HepG2 (cell line): ENCODE measurements around the gene TEAD1. TPM values are rescaled to one million over a fixed set of nuclear protein-coding genes. Genes with fewer than 3 reads are reported as not detected.

Experiments
- CEBPG ChIP-seq: IDR thresholded peaks from 2 replicates; pipeline ENCODE4 v1.6.1; 2016
- DPF2 ChIP-seq: sonication (generic); formaldehyde crosslinking; IDR thresholded peaks from 2 replicates; pipeline ENCODE4 v1.4.0; 2020; ENCODE audit warnings: mild to moderate bottlenecking, low read depth, missing genetic modification reagents, borderline replicate concordance
- FOXO1 ChIP-seq: sonication (generic); formaldehyde crosslinking; IDR thresholded peaks from 2 replicates; pipeline ENCODE4 v1.4.0; 2020; ENCODE audit warnings: missing genetic modification reagents
- HOXA3 ChIP-seq: sonication (generic); formaldehyde crosslinking; IDR thresholded peaks from 2 replicates; pipeline ENCODE4 v1.5.0; 2020; ENCODE audit warnings: missing genetic modification reagents
- MYNN ChIP-seq: sonication (generic); formaldehyde crosslinking; IDR thresholded peaks from 2 replicates; pipeline ENCODE4 v1.4.0; 2020; ENCODE audit warnings: mild to moderate bottlenecking, low read depth, missing genetic modification reagents
- NCOA1 ChIP-seq: sonication (generic); formaldehyde crosslinking; IDR thresholded peaks from 2 replicates; pipeline ENCODE4 v1.9.0; 2021; ENCODE audit warnings: missing genetic modification reagents
- NR2C2 ChIP-seq: sonication (generic); formaldehyde crosslinking; IDR thresholded peaks from 2 replicates; pipeline ENCODE4 v1.4.0; 2020; ENCODE audit warnings: missing genetic modification reagents, mild to moderate bottlenecking, moderate library complexity, borderline replicate concordance
- PITX1 ChIP-seq: sonication (generic); formaldehyde crosslinking; IDR thresholded peaks from 2 replicates; pipeline ENCODE4 v1.5.1; 2020; ENCODE audit warnings: mild to moderate bottlenecking, missing genetic modification reagents
- ZFX ChIP-seq: sonication (generic); formaldehyde crosslinking; IDR thresholded peaks from 2 replicates; pipeline ENCODE4 v1.4.0; 2020; ENCODE audit warnings: mild to moderate bottlenecking, low read depth, missing genetic modification reagents, moderate library complexity
- ZNF292 ChIP-seq: sonication (generic); formaldehyde crosslinking; IDR thresholded peaks from 2 replicates; pipeline ENCODE4 v1.8.1; 2022; ENCODE audit warnings: mild to moderate bottlenecking, low read depth, missing genetic modification reagents, borderline replicate concordance
- ZNF335 ChIP-seq: sonication (generic); formaldehyde crosslinking; IDR thresholded peaks from 2 replicates; pipeline ENCODE4 v1.4.0; 2020; ENCODE audit warnings: missing genetic modification reagents
- ZNF343 ChIP-seq: sonication (generic); formaldehyde crosslinking; IDR thresholded peaks from 2 replicates; pipeline ENCODE4 v1.4.0; 2020; ENCODE audit warnings: mild to moderate bottlenecking, missing genetic modification reagents
- ZNF589 ChIP-seq: sonication (generic); formaldehyde crosslinking; conservative IDR thresholded peaks from 2 replicates; pipeline ENCODE4 v1.8.0; 2022; ENCODE audit warnings: mild to moderate bottlenecking, moderate library complexity, missing genetic modification reagents
- ZNF737 ChIP-seq: sonication (generic); formaldehyde crosslinking; IDR thresholded peaks from 2 replicates; pipeline ENCODE4 v1.5.0; 2020; ENCODE audit warnings: missing genetic modification reagents, mild to moderate bottlenecking, borderline replicate concordance
- polyA plus RNA-seq, 8 experiments: library from polyadenylated mRNA; depleted of rRNA in 3 of 8; stranded (reverse) in 7 of 8; unstranded in 1 of 8; fragments of >200 nt; fragmentation: Illumina TruSeq in 4 of 8; extraction: Trizol in 4 of 8; gene quantifications; 2 replicates each; pipeline versions ENCODE4 v1.2.1 to v1.2.3, GENCODE V29; 2011 to 2016; ENCODE audit warnings: low read depth in 4 of 8, missing spikeins in 1 of 8, mixed read lengths in 1 of 8; ENCODE audit not compliant: insufficient read depth in 1 of 8
- total RNA-seq, 5 experiments: library from RNA; depleted of rRNA; stranded (reverse); fragments of >200 nt; fragmentation: Illumina TruSeq; extraction: Trizol; gene quantifications; 2 replicates each; pipeline ENCODE4 v1.2.3, GENCODE V29; 2016; ENCODE audit warnings: low read depth in 1 of 5
- TF ChIP-seq, protein P1 (sequence below): sonication (generic); formaldehyde crosslinking; IDR thresholded peaks from 2 replicates; pipeline ENCODE4 v1.9.0; 2021; ENCODE audit warnings: missing genetic modification reagents, borderline replicate concordance
- TF ChIP-seq, protein P2 (sequence below): sonication (generic); formaldehyde crosslinking; IDR thresholded peaks from 2 replicates; pipeline ENCODE4 v1.5.1; 2020; ENCODE audit warnings: missing genetic modification reagents, mild to moderate bottlenecking, borderline replicate concordance
- TF ChIP-seq, protein P3 (sequence below): sonication (generic); formaldehyde crosslinking; IDR thresholded peaks from 2 replicates; pipeline ENCODE4 v1.4.0; 2020; ENCODE audit warnings: mild to moderate bottlenecking, missing genetic modification reagents
- TF ChIP-seq, protein P4 (sequence below): sonication (generic); formaldehyde crosslinking; IDR thresholded peaks from 2 replicates; pipeline ENCODE4 v1.9.0; 2022; ENCODE audit warnings: low read depth, missing genetic modification reagents
- TF ChIP-seq, protein P5 (sequence below): sonication (generic); formaldehyde crosslinking; IDR thresholded peaks from 2 replicates; pipeline ENCODE4 v1.9.0; 2021; ENCODE audit warnings: missing genetic modification reagents, borderline replicate concordance

The TEAD1 gene
- total and polyA plus RNA-seq, 2 of the 13 experiments (the other 11 are each of a cell fraction or from before 2014, with no cell fraction given) = 20.1 to 30.5 TPM

DNA sequence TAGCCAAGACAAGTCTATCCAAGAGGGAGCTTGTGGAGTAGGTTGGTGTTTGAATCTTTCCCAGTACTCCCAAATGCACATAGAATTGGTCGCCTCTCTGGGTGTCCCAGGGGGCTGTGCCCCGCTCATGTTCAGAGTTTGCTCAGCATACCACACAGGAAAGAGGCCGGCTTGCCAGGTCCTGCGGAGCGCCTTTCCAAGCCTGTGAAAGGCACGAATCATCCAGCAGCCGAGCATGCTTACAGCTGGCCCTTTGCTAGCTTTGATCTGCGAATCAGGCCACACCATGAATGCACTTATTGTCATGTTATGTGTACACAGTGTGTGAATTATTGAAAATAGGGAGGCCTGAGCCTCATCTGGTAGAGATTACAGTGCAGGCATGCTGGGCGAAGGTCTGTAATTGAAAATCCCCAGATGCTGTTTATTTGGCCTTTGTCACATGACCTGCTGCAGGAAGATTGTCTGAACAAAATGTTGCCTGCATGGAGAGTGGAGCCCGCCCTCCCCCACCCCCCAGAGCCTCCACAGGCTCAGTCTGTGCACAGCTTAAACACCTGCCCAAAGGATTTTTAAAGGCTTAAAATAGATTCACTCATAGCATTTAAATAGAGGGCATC lies 171.6 kb downstream of the TEAD1 start (continued):
- TF ChIP-seq ZNF343 (CRISPR knock-in tag) (no peak), DPF2 (CRISPR knock-in tag) (peak; percentile 66; the same call in 1 of the 2 replicates), ZFX (CRISPR knock-in tag) (peak; percentile 72), NR2C2 (CRISPR knock-in tag) (no peak), MYNN (CRISPR knock-in tag) (no peak), ZNF335 (CRISPR knock-in tag) (peak; percentile 76), FOXO1 (CRISPR knock-in tag) (peak; percentile 75; the same call in 1 of the 2 replicates), PITX1 (CRISPR knock-in tag) (peak; percentile 82), HOXA3 (peak; percentile 84; the same call in 1 of the 2 replicates), ZNF292 (peak; percentile 98), NCOA1 (CRISPR knock-in tag) (no peak; the same call in 1 of the 2 replicates), ZNF589 (CRISPR knock-in tag) (0 out of 2 replicates have a peak, but pooled peaks have one; percentile 60), ZNF737 (CRISPR knock-in tag) (no peak), CEBPG (CRISPR knock-in tag) (peak; percentile 47)
- TF ChIP-seq, protein P1, sequence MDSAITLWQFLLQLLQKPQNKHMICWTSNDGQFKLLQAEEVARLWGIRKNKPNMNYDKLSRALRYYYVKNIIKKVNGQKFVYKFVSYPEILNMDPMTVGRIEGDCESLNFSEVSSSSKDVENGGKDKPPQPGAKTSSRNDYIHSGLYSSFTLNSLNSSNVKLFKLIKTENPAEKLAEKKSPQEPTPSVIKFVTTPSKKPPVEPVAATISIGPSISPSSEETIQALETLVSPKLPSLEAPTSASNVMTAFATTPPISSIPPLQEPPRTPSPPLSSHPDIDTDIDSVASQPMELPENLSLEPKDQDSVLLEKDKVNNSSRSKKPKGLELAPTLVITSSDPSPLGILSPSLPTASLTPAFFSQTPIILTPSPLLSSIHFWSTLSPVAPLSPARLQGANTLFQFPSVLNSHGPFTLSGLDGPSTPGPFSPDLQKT (CRISPR knock-in tag) = no peak
- TF ChIP-seq, protein P2, sequence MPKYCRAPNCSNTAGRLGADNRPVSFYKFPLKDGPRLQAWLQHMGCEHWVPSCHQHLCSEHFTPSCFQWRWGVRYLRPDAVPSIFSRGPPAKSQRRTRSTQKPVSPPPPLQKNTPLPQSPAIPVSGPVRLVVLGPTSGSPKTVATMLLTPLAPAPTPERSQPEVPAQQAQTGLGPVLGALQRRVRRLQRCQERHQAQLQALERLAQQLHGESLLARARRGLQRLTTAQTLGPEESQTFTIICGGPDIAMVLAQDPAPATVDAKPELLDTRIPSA (CRISPR knock-in tag) = no peak
- TF ChIP-seq, protein P3, sequence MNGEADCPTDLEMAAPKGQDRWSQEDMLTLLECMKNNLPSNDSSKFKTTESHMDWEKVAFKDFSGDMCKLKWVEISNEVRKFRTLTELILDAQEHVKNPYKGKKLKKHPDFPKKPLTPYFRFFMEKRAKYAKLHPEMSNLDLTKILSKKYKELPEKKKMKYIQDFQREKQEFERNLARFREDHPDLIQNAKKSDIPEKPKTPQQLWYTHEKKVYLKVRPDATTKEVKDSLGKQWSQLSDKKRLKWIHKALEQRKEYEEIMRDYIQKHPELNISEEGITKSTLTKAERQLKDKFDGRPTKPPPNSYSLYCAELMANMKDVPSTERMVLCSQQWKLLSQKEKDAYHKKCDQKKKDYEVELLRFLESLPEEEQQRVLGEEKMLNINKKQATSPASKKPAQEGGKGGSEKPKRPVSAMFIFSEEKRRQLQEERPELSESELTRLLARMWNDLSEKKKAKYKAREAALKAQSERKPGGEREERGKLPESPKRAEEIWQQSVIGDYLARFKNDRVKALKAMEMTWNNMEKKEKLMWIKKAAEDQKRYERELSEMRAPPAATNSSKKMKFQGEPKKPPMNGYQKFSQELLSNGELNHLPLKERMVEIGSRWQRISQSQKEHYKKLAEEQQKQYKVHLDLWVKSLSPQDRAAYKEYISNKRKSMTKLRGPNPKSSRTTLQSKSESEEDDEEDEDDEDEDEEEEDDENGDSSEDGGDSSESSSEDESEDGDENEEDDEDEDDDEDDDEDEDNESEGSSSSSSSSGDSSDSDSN (CRISPR knock-in tag) = peak; percentile 81
- TF ChIP-seq, protein P4, sequence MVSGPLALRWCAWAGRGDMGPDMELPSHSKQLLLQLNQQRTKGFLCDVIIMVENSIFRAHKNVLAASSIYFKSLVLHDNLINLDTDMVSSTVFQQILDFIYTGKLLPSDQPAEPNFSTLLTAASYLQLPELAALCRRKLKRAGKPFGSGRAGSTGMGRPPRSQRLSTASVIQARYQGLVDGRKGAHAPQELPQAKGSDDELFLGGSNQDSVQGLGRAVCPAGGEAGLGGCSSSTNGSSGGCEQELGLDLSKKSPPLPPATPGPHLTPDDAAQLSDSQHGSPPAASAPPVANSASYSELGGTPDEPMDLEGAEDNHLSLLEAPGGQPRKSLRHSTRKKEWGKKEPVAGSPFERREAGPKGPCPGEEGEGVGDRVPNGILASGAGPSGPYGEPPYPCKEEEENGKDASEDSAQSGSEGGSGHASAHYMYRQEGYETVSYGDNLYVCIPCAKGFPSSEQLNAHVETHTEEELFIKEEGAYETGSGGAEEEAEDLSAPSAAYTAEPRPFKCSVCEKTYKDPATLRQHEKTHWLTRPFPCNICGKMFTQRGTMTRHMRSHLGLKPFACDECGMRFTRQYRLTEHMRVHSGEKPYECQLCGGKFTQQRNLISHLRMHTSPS (CRISPR knock-in tag) = no peak
- TF ChIP-seq, protein P5, sequence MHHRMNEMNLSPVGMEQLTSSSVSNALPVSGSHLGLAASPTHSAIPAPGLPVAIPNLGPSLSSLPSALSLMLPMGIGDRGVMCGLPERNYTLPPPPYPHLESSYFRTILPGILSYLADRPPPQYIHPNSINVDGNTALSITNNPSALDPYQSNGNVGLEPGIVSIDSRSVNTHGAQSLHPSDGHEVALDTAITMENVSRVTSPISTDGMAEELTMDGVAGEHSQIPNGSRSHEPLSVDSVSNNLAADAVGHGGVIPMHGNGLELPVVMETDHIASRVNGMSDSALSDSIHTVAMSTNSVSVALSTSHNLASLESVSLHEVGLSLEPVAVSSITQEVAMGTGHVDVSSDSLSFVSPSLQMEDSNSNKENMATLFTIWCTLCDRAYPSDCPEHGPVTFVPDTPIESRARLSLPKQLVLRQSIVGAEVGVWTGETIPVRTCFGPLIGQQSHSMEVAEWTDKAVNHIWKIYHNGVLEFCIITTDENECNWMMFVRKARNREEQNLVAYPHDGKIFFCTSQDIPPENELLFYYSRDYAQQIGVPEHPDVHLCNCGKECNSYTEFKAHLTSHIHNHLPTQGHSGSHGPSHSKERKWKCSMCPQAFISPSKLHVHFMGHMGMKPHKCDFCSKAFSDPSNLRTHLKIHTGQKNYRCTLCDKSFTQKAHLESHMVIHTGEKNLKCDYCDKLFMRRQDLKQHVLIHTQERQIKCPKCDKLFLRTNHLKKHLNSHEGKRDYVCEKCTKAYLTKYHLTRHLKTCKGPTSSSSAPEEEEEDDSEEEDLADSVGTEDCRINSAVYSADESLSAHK = no peak
